Kidney tubule cell (primary cell): ENCODE results near the gene SCN1B.
"Not testable (repeated sequence)": the region's sequence is repeated elsewhere in the genome, so short reads cannot be mapped to it uniquely, and the experiment has no call there.

Experiments used
- DNase-seq: peaks from one replicate; pipeline ENCODE4 v3.0.0-alpha.2; 2018; ENCODE audit warnings: low spot score

The SCN1B gene

DNA sequence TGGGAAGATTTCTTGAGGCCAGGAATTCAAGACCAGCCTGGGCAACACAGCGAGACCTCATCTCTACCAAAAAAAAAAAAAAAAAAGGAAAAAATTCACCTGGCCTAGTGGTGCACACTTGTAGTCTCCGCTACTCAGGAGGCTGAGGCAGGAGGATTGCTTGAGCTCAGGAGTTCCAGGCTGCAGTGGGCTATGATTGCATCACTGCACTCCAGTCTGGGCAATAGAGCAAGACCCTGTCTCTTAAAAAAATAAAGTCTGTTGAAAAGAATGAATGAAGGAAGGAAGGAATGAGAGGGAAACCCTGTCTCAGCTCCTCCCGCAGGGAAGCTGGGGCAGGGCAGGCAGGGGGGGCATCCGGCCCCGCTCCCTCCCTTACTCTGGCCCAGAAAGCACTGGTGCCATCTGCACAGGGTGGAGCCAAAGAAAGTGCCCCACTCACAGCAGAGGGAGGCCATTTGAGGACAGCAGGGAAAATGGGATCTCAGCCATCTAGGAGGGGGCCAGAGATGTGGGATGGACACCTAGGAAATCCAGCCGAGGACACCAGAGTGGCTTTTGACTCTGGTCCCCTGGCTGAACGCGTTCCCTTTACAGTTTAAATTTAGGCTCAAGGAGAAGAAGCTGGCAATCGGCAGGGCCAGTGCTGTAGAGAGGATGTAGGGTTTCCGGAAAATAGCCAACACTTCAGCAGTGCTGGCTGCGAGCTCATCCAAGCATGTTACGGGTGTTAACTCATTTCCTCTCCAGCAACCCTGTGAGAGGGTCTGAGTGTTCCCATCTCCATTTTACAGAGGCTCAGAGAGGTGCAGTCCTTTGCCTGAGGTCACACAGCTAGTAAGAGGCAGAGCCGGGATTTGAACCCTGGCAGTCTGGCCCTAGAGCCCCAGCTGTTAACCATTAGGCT lies 7.7 kb downstream of the SCN1B start:
- DNase-seq = peak; percentile 66

DNA sequence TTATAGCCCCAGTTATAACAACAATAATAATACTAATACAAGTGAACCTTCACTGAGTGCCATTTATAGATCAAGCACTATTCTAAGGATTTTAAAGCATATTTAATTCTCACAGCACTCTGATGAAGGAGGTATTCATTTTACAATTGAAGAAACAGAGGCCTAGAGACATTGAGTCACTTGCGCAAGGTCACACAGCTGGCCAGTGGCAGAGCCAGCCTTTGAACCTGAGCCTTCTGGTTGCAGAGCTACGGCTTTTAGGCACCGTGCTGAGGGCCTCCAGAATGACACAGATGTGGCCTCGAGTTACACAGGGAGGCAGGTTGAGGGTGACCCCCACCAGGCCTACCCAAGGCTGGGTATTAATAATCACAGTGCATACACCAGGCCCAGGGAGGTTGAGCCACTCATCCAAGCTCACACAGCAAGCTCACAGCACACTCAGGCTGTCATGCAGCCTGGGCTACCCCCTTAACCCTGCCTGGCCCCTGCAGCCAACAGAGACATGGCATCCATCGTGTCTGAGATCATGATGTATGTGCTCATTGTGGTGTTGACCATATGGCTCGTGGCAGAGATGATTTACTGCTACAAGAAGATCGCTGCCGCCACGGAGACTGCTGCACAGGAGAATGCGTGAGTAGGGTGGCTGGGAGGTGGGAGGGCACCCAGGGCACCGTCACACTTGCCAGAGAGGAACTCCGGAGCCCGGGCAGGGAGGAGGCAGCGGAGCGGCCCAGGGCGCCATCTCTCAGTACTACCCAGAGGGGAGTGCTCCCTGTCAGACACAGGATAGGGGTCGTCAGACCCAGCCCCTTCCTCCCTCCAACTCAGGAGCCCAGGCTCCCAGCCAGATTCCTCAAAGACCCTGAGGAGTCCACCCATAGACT lies 8.6 kb downstream of the SCN1B start:
- no peak for DNase-seq

GRCh38 chr19:35039881-35040825 lies 9.9 kb downstream of the SCN1B start:
- DNase-seq = no peak

DNA sequence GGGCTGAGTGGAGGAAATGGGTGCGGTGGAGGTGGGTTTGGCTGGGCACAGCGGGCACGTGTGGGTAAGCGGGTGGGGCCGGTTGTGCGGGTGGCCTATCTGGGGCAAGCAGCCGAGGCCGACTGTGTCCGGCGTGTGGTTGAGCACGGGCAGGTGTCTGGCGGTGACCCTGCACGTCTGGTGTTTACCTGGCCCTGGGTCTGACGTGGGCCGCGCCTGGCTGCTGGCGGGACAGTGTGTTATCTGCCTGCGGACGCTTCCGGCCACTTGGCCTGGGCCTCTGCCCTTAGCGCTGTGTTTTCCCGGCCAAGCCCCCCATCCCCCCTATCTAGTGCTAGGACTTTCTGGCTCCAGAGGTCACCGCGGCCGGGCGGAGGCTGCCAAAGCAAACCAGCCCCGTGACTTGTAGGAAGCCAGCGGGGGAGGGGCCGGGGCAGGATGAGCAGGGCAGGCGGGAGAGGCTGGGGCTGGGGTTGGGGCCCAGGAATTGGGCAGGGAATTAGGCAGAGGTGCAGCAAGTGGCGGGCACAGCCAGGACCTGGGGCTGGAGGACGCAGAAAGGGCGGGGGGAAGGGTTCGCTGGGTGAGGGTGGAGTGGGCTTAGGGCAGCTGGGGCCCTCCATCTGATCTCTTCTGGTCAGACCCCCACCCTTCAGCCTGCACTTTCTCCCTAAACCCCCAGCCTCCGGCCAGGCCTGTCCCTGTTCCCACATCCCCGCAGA lies 10.7 kb downstream of the SCN1B start:
- peak; percentile 49 for DNase-seq

GRCh38 chr19:35041548-35042055 lies 11.3 kb downstream of the SCN1B start, which contains the start of gene HPN:
HPN (plus strand) TSS chr19:35041721; CDS start chr19:35042507, 786 bp downstream.
- peak; percentile 28 for DNase-seq

GRCh38 chr19:35042056-35042730 lies 11.9 kb downstream of the SCN1B start:
- DNase-seq = no peak

GRCh38 chr19:35042954-35043604 lies 12.8 kb downstream of the SCN1B start:
- DNase-seq = no peak

DNA sequence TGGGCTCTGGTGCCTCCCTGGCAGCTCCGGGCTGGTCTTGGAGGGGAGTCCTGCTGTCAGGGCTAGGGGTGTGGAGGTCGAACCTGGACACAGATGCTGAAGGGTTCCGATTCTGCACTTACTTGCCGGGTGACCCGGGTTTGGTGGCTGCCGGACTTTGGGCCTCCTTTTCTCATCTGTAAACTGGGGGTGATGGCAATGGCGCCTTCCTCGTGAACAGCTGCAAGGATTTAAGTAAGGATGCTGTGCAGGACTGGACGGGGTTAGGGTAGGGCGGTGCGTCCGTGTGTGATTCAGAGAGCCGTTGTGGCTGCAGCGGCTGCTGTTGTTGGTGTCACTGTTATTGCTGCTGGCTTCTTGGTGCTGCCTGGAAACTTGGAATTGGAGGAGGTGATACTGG lies 13.6 kb downstream of the SCN1B start:
- DNase-seq = peak; percentile 25

GRCh38 chr19:35044317-35045117 lies 14.2 kb downstream of the SCN1B start:
- DNase-seq = peak; percentile 56

- DNase-seq = no peak
Measured at GRCh38 chr19:35045667-35046300, 15.5 kb downstream of the SCN1B start.

DNA sequence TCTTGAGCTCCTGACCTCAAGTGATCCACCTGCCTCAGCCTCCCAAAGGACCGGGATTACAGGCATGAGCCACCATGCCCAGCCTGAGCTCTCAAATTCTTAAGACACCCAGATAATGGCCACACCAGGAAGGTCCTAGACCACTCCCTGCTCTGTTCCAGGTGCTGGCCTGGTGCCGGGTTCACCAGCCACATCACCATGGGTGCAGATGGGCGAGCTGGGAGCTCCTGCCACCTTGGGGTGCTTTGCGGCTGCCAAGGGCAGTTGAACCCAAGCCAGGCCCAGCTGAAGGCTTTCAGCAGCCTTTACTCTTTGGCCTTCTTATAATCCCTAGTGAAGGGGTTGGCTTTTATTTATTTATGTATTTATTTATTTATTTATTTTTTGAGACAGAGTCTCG lies 16.2 kb downstream of the SCN1B start:
- no peak for DNase-seq

DNA sequence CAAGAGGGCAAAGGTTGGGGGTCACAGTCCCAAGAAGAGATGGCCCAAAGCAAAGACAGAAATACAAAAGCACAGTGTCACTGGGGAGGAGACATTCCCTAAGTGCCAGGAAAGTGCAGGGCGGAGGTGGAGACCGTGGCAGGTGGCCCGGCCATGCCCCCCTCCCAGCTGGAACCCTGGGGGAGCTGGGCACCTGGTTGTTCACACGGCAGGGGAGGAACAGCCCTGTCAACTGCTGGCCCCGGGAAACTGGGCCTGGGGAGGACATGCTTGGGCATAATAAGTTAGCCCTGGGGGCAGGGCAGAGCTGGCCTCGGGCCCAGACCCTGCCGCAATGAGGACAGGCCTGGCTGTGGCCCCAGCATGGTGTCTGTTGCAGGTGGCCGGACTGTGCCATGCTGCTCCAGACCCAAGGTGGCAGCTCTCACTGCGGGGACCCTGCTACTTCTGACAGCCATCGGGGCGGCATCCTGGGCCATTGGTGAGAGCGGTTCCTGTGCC lies 18.7 kb downstream of the SCN1B start:
- DNase-seq = no peak

DNA sequence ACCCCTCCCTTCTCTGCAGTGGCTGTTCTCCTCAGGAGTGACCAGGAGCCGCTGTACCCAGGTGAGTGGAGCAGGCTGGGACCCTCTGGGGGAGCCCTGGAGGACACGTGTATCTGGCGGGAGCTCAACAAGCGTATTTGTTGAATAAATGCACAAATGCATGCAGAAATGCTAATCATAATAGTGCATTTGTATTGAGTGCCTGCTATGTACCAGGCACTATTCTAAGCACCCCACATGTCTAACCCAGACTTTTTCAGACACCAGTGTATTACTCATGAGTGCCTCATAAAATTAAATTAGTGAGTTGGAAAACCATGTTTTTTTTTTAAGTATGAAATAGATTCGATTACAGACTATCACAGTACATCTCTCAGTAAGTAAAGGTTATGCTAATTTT lies 19.2 kb downstream of the SCN1B start:
- no peak for DNase-seq

DNA sequence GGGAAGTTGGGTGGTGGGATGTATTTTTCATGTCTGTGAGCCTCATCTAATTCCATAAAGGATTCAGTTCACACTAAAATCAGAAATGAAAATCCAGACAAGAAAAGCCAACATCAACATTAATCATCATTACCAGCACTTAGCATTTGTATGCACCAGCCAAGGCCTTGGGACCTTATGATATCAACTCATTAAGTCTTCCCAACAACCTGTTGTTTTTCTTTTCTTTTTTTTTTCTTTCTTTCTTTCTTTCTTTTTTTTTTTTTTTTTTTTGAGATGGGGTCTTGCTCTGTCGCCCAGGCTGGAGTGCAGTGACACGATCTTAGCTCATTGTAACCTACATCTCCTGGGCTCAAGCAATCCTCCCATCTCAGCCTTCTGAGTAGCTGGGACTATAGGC lies 20.4 kb downstream of the SCN1B start:
- DNase-seq = not testable (repeated sequence)

- DNase-seq = not testable (repeated sequence)
Measured at GRCh38 chr19:35051268-35051667, 21.0 kb downstream of the SCN1B start.

DNA sequence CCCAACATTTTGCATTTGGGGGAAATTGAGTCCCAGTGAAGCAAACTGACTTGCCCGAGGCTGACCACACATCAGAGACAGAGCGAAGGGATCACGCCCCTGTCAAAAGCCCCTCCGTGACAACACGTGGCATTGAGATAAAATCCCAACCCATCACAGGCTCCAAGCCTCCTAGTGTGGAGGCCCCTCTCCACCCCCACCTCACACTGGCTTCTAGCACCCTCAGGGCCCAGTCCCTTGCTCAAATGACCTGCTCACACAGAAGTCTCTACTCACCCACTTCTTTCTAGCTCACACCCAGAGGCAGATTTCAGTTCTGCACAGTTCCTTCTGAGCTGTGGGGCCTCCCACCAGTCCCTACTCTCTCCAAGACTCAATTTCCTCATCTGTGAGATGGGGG lies 21.5 kb downstream of the SCN1B start:
- DNase-seq = no peak

GRCh38 chr19:35052599-35053190 lies 22.4 kb downstream of the SCN1B start:
- no peak for DNase-seq
